Activated naive CD8-positive, alpha-beta T cell treated with anti-CD3 and anti-CD28 coated beads, Interleukin-2, amount 50 U/mL, for 24 hours (primary cell): ENCODE measurements around the gene LSR.
A peak's percentile ranks its signal among the peaks of the same experiment; 100 is the strongest.

Source experiments
- ATAC-seq: fragments of 150-1000 bp; cut with Tn5 transposase; one replicate; pipeline ENCODE4 v1.10.0; 2021
- DNase-seq: peaks from one replicate; pipeline ENCODE4 v3.0.0; 2021
- H3K27ac Mint-ChIP-seq: one replicate; pipeline ENCODE4 v1.8.0; 2021; ENCODE audit warnings: mild to moderate bottlenecking, mixed read lengths
- H3K27me3 Mint-ChIP-seq: one replicate; pipeline ENCODE4 v1.8.0; 2021; ENCODE audit warnings: mixed read lengths
- H3K36me3 Mint-ChIP-seq: one replicate; pipeline ENCODE4 v1.8.0; 2021; ENCODE audit warnings: low read depth, mixed read lengths
- H3K4me1 Mint-ChIP-seq: one replicate; pipeline ENCODE4 v1.8.0; 2021; ENCODE audit warnings: mixed read lengths
- H3K4me3 Mint-ChIP-seq: one replicate; pipeline ENCODE4 v1.8.0; 2021; ENCODE audit warnings: mild to moderate bottlenecking, moderate library complexity, mixed read lengths
- H3K9me3 Mint-ChIP-seq: one replicate; pipeline ENCODE4 v1.8.0; 2021; ENCODE audit warnings: mixed read lengths

Gene LSR

GRCh38 chr19:35300339-35300649 is 51.5 kb downstream of the LSR start:
- no peak for ATAC-seq
- Mint-ChIP-seq H3K27ac (no peak overlapping the region), H3K4me1 (no peaks in the 10 kb centered on the region), H3K36me3 (no peaks in the 10 kb centered on the region), H3K27me3 (no peaks in the 10 kb centered on the region), H3K9me3 (no peaks in the 10 kb centered on the region), H3K4me3 (no peak overlapping the region)
- no peak for DNase-seq

- Mint-ChIP-seq H3K27ac (no peak overlapping the region), H3K27me3 (no peaks in the 10 kb centered on the region), H3K9me3 (no peaks in the 10 kb centered on the region), H3K4me3 (no peak overlapping the region), H3K4me1 (no peaks in the 10 kb centered on the region), H3K36me3 (no peaks in the 10 kb centered on the region)
- ATAC-seq (no peak), DNase-seq (no peak)
These were observed 53.2 kb downstream of the LSR start for GRCh38 chr19:35301961-35302360.

- Mint-ChIP-seq H3K27me3 (no peaks in the 10 kb centered on the region), H3K36me3 (no peaks in the 10 kb centered on the region), H3K9me3 (no peaks in the 10 kb centered on the region)
These were observed 53.6 kb downstream of the LSR start for GRCh38 chr19:35302446-35302845.

GRCh38 chr19:35303357-35303915 is 54.6 kb downstream of the LSR start:
- ATAC-seq, result no peak
- no peak overlapping the region for H3K4me3 Mint-ChIP-seq

More at GRCh38 chr19:35302446-35302845, 53.6 kb downstream of the LSR start:
- no peak for ATAC-seq
- Mint-ChIP-seq H3K4me3 (no peak overlapping the region), H3K27ac (no peak overlapping the region), H3K4me1 (no peaks in the 10 kb centered on the region)
- DNase-seq, result no peak

GRCh38 chr19:35304036-35304435 is 55.2 kb downstream of the LSR start:
- Mint-ChIP-seq H3K4me1 (no peaks in the 10 kb centered on the region), H3K36me3 (no peaks in the 10 kb centered on the region), H3K4me3 (no peak overlapping the region), H3K27ac (no peak overlapping the region), H3K9me3 (no peaks in the 10 kb centered on the region), H3K27me3 (no peaks in the 10 kb centered on the region)
- DNase-seq (no peak), ATAC-seq (no peak)

More at GRCh38 chr19:35303357-35303915, 54.6 kb downstream of the LSR start:
- Mint-ChIP-seq H3K9me3 (no peaks in the 10 kb centered on the region), H3K4me1 (no peaks in the 10 kb centered on the region), H3K27ac (no peak overlapping the region), H3K36me3 (no peaks in the 10 kb centered on the region), H3K27me3 (no peaks in the 10 kb centered on the region)
- DNase-seq, result no peak

GRCh38 chr19:35305181-35305580 is 56.4 kb downstream of the LSR start:
- Mint-ChIP-seq H3K4me3 (no peak overlapping the region), H3K9me3 (no peaks in the 10 kb centered on the region), H3K36me3 (no peaks in the 10 kb centered on the region), H3K27ac (no peak overlapping the region), H3K4me1 (peaks cover under 1% of the 10 kb centered on the region), H3K27me3 (no peaks in the 10 kb centered on the region)
- DNase-seq (no peak), ATAC-seq (no peak)

GRCh38 chr19:35306473-35307246 is 57.9 kb downstream of the LSR start:
- Mint-ChIP-seq H3K4me1 (peaks cover 4% of the 10 kb centered on the region), H3K27me3 (no peaks in the 10 kb centered on the region), H3K4me3 (no peak overlapping the region), H3K36me3 (no peaks in the 10 kb centered on the region), H3K27ac (no peak overlapping the region), H3K9me3 (no peaks in the 10 kb centered on the region)
- ATAC-seq (peak; percentile 49), DNase-seq (no peak)

GRCh38 chr19:35307931-35308330 is 59.1 kb downstream of the LSR start:
- Mint-ChIP-seq H3K4me3 (no peak overlapping the region), H3K27ac (no peak overlapping the region), H3K4me1 (peaks cover 4% of the 10 kb centered on the region), H3K36me3 (no peaks in the 10 kb centered on the region), H3K9me3 (no peaks in the 10 kb centered on the region), H3K27me3 (no peaks in the 10 kb centered on the region)
- ATAC-seq (no peak), DNase-seq (no peak)

- Mint-ChIP-seq H3K9me3 (no peaks in the 10 kb centered on the region), H3K27ac (no peak overlapping the region), H3K4me3 (no peak overlapping the region), H3K4me1 (peaks cover 4% of the 10 kb centered on the region), H3K36me3 (no peaks in the 10 kb centered on the region), H3K27me3 (no peaks in the 10 kb centered on the region)
- ATAC-seq, result no peak
- no peak for DNase-seq
These were observed 60.1 kb downstream of the LSR start for GRCh38 chr19:35308910-35309309.

- Mint-ChIP-seq H3K27ac (no peak overlapping the region), H3K27me3 (no peaks in the 10 kb centered on the region), H3K4me3 (no peak overlapping the region), H3K4me1 (peaks cover 4% of the 10 kb centered on the region), H3K36me3 (no peaks in the 10 kb centered on the region), H3K9me3 (no peaks in the 10 kb centered on the region)
- ATAC-seq (no peak), DNase-seq (no peak)
These were observed 60.9 kb downstream of the LSR start for GRCh38 chr19:35309481-35310279.

- Mint-ChIP-seq H3K9me3 (no peaks in the 10 kb centered on the region), H3K4me3 (no peak overlapping the region), H3K4me1 (peaks cover 4% of the 10 kb centered on the region), H3K27me3 (no peaks in the 10 kb centered on the region), H3K27ac (no peak overlapping the region), H3K36me3 (no peaks in the 10 kb centered on the region)
- DNase-seq (no peak), ATAC-seq (no peak)
These were observed 61.5 kb downstream of the LSR start for GRCh38 chr19:35310331-35310730.

GRCh38 chr19:35310811-35311465 is 62.1 kb downstream of the LSR start:
- ATAC-seq, result no peak

GRCh38 chr19:35311901-35312665 is 63.3 kb downstream of the LSR start:
- Mint-ChIP-seq H3K27me3 (no peaks in the 10 kb centered on the region), H3K9me3 (no peaks in the 10 kb centered on the region), H3K4me1 (peaks cover 4% of the 10 kb centered on the region), H3K27ac (no peak overlapping the region), H3K4me3 (no peak overlapping the region), H3K36me3 (no peaks in the 10 kb centered on the region)
- DNase-seq, result no peak
- ATAC-seq, result no peak

More at GRCh38 chr19:35310811-35311465, 62.1 kb downstream of the LSR start:
- H3K27me3 Mint-ChIP-seq, result no peaks in the 10 kb centered on the region
- H3K9me3 Mint-ChIP-seq, result no peaks in the 10 kb centered on the region
- H3K36me3 Mint-ChIP-seq, result no peaks in the 10 kb centered on the region
- no peak overlapping the region for H3K4me3 Mint-ChIP-seq
- DNase-seq, result no peak
- peaks cover 4% of the 10 kb centered on the region for H3K4me1 Mint-ChIP-seq
- H3K27ac Mint-ChIP-seq, result no peak overlapping the region

GRCh38 chr19:35313587-35313986 is 64.8 kb downstream of the LSR start:
- H3K4me3 Mint-ChIP-seq, result no peak overlapping the region
- H3K36me3 Mint-ChIP-seq, result no peaks in the 10 kb centered on the region
- H3K4me1 Mint-ChIP-seq, result peaks cover 7% of the 10 kb centered on the region
- H3K27ac Mint-ChIP-seq, result no peak overlapping the region
- H3K27me3 Mint-ChIP-seq, result no peaks in the 10 kb centered on the region
- ATAC-seq (no peak), DNase-seq (no peak)
- H3K9me3 Mint-ChIP-seq, result no peaks in the 10 kb centered on the region
